Small intestine (tissue), 7 donors: ENCODE results near the gene CPA4. TPM values are rescaled to one million over a fixed set of nuclear protein-coding genes. Genes with fewer than 3 reads are reported as not detected.

Experiments
- DNase-seq, 2 donors: peaks; one replicate each; pipeline versions ENCODE4 v3.0.0 to v3.0.0-alpha.2; 2013
- FAIRE-seq: peaks from 2 replicates; lab custom pipeline; 2012; peaks lifted over from hg19 to GRCh38; lab: Jason Lieb, UNC
- H3K27ac ChIP-seq, 3 donors: one replicate each; pipeline ENCODE4 v1.5.1; 2013; ENCODE audit warnings: low read length in 2 of 3, mild to moderate bottlenecking in 2 of 3, control low read depth in 1 of 3, inconsistent platforms in 1 of 3, low read depth in 1 of 3, moderate library complexity in 1 of 3
- H3K27me3 ChIP-seq, 3 donors: one replicate each; pipeline ENCODE4 v1.6.1; 2013; ENCODE audit warnings: low read length in 3 of 3, inconsistent platforms in 1 of 3; ENCODE audit not compliant: control insufficient read depth in 3 of 3, insufficient read depth in 3 of 3
- H3K36me3 ChIP-seq, 3 donors: one replicate each; pipeline ENCODE4 v1.6.1; 2013; ENCODE audit warnings: low read length in 3 of 3, inconsistent platforms in 1 of 3, low read depth in 1 of 3, mild to moderate bottlenecking in 1 of 3, moderate library complexity in 1 of 3; ENCODE audit not compliant: control insufficient read depth in 3 of 3, insufficient read depth in 2 of 3
- H3K4me1 ChIP-seq, 3 donors: one replicate each; pipeline ENCODE4 v1.6.1; 2013; ENCODE audit warnings: low read length in 2 of 3, inconsistent platforms in 1 of 3, low read depth in 1 of 3, mild to moderate bottlenecking in 1 of 3, moderate library complexity in 1 of 3; ENCODE audit not compliant: control insufficient read depth in 3 of 3, insufficient read depth in 2 of 3
- H3K4me3 ChIP-seq, 3 donors: one replicate each; pipeline ENCODE4 v1.5.1; 2013; ENCODE audit warnings: low read length in 3 of 3, control low read depth in 1 of 3, inconsistent platforms in 1 of 3, low read depth in 1 of 3, mild to moderate bottlenecking in 1 of 3, moderate library complexity in 1 of 3
- H3K9me3 ChIP-seq, 2 donors: one replicate each; pipeline ENCODE4 v1.6.1; 2013; ENCODE audit warnings: low read depth in 1 of 2, low read length in 1 of 2; ENCODE audit not compliant: control insufficient read depth in 2 of 2, insufficient read depth in 1 of 2
- WGBS, 3 donors: extraction: QIAGEN DNeasy Blood & Tissue Kit; methylation state at CpG; one replicate each; pipeline ENCODE4 v1.1.7; 2013; 5-methylcytosine and 5-hydroxymethylcytosine counted together
- polyA plus RNA-seq, 4 donors: library from polyadenylated mRNA; stranded (reverse) in 3 of 4; unstranded in 1 of 4; fragments of 200-250 nt in 3 of 4; fragments of 120-200 nt in 1 of 4; gene quantifications; one replicate each; pipeline versions ENCODE4 v1.2.1 to v1.2.3, GENCODE V29; 2013
- donor health status: healthy with polysubstance abuse.
- donor health status: control.
- donor health status: control.
- donor health status: Bipolar disorder and iron deficiency.
- donor health status: healthy.

Gene CPA4
- polyA plus RNA-seq, 4 donors, result 0.09 to 0.21 TPM; not detected in 2

- FAIRE-seq, result no peak
- WGBS, 3 donors, result 78 to 86% (median 84%) methylated on average over 3 of the region's 3 CpGs
- peaks cover 0 to 76% (median 4%) of the 10 kb centered on the region in 3 donors for H3K4me1 ChIP-seq
Measured at GRCh38 chr7:130371046-130371445, 78.1 kb downstream of the CPA4 start.

GRCh38 chr7:130372402-130373165, 79.6 kb downstream of the CPA4 start:
- WGBS, 3 donors, result 81 to 89% (median 85%) methylated on average over 11 of the region's 11 CpGs
- Histone ChIP-seq H3K36me3 (no peaks in the 10 kb centered on the region), H3K9me3 (peaks cover 0 to 21% of the 10 kb centered on the region in 2 donors), H3K4me3 (no peak overlapping the region), H3K4me1 (peaks cover 0 to 61% (median 4%) of the 10 kb centered on the region in 3 donors), H3K27me3 (no peaks in the 10 kb centered on the region), H3K27ac (peak overlapping the region in 2 of 3 donors; percentile 77 to 98)
- FAIRE-seq, result no peak
- DNase-seq, result no peak

More at GRCh38 chr7:130371046-130371445, 78.1 kb downstream of the CPA4 start:
- H3K27me3 ChIP-seq, result no peaks in the 10 kb centered on the region
- peaks cover 0 to 8% of the 10 kb centered on the region in 2 donors for H3K9me3 ChIP-seq
- no peak overlapping the region for H3K4me3 ChIP-seq
- no peak for DNase-seq
- H3K27ac ChIP-seq, result peak overlapping the region in 2 of 3 donors; percentile 25 to 66
- H3K36me3 ChIP-seq, result no peaks in the 10 kb centered on the region

Other genes with a start within 250 kb of the CPA4 start
- gene ZC3HC1, start 241.8 kb upstream of the CPA4 start, polyA plus RNA-seq, result 10 to 100 TPM in 2 of 4 donors, 1 to 10 TPM in 2; 8.4 to 13.9 (median 10.7) TPM
- gene KLHDC10, start 222.6 kb upstream of the CPA4 start, polyA plus RNA-seq, result 10 to 100 TPM in 2 of 4 donors, 1 to 10 TPM in 2; 7.0 to 23.3 (median 12.1) TPM
- gene TMEM209, start 87.8 kb upstream of the CPA4 start, polyA plus RNA-seq, result 10 to 100 TPM in 2 of 4 donors, 1 to 10 TPM in 2; 4.3 to 15.5 (median 9.0) TPM
- gene SSMEM1, start 85.3 kb upstream of the CPA4 start, polyA plus RNA-seq, result not detected
- 10 to 100 TPM; 12.9 to 25.4 (median 15.1) TPM for gene CPA2, start 26.3 kb upstream of the CPA4 start, polyA plus RNA-seq
- gene CPA5, start 51.7 kb downstream of the CPA4 start, polyA plus RNA-seq, result under 1 TPM in 2 of 4 donors, not detected in 2; 0.04 to 0.68 TPM
- gene CPA1, start 87.3 kb downstream of the CPA4 start, polyA plus RNA-seq, result 10 to 100 TPM in 2 of 4 donors, 1 to 10 TPM in 1, under 1 TPM in 1; 0.28 to 12.7 (median 8.9) TPM
- 10 to 100 TPM in 1 of 4 donors, 1 to 10 TPM in 2, not detected in 1; 3.0 to 11.8 (median 6.2) TPM for gene CEP41, start 147.9 kb downstream of the CPA4 start, polyA plus RNA-seq
- 100 to 1,000 TPM in 1 of 4 donors, 10 to 100 TPM in 3; 15.9 to 119 (median 21.1) TPM for gene MEST, start 198.9 kb downstream of the CPA4 start, polyA plus RNA-seq